Measurements from ENCODE around the gene ZNF609.
A peak's percentile ranks its signal among the peaks of the same experiment; 100 is the strongest.

Gene ZNF609

DNA sequence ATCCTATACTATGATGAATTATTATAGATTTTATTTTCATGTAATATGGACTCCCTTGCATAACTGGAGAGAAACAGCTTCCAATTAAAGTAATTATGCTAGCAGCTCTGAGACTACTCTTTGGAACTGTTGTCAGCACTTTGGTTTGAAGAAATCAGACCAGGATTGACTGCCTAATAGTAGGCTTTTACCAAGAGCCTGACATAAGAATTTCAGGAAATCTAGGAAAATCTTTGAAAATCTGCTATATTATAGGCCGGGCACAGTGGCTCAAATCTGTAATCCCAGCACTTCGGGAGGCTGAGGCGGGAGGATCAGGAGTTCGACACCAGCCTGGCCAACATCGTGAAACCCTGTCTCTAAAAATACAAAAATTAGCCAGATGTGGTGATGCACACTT, 62.9 kb downstream of the ZNF609 start:
- H3K36me3 ChIP-seq (ENCODE audit: control insufficient read depth, insufficient read depth, low read length), result no peaks in the 10 kb centered on the region
- H3K4me3 ChIP-seq (ENCODE audit: extremely low read depth, insufficient read depth, low read length, poor library complexity, severe bottlenecking), result no peak overlapping the region
- 93 to 100% methylated on average over 5 of the region's 5 CpGs for WGBS, 2 experiments (ENCODE audit: insufficient coverage in 2 of 2)

DNA sequence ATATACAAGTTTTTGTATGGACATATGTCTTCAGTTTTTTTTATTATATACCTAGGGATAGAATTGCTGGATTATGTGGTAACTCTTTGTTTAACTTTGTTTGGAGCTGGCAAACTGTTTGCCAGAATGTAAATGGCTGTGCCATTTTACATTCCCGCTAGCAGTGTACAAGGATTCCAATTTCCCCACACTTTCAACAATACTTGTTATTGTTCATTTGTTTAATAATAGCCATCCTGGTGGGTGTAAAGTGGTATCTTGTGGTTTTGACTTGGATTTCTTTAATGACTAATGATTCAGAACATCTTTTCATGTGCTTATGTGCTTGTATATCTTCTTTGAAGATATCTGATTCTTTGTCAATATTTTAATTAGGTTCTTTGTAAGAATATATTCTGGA, 64.4 kb downstream of the ZNF609 start:
- no peak overlapping the region for H3K27ac ChIP-seq (ENCODE audit: low read depth, low read length, severe bottlenecking)
- WGBS, 2 experiments (ENCODE audit: insufficient coverage in 2 of 2), result no CpG with 5 or more reads among the region's 1 CpG
- H3K4me3 ChIP-seq (ENCODE audit: extremely low read depth, insufficient read depth, low read length, poor library complexity, severe bottlenecking), result no peak overlapping the region
- H3K9me3 ChIP-seq (ENCODE audit: control insufficient read depth, low read length), result no peaks in the 10 kb centered on the region
- peaks cover 11% of the 10 kb centered on the region for H3K36me3 ChIP-seq (ENCODE audit: control insufficient read depth, insufficient read depth, low read length)
- peaks cover 32% of the 10 kb centered on the region for H3K4me1 ChIP-seq (ENCODE audit: control insufficient read depth, insufficient read depth, low read length, poor library complexity, severe bottlenecking)

More for the DNA sequence above, 62.9 kb downstream of the ZNF609 start:
- no peak overlapping the region for H3K27ac ChIP-seq (ENCODE audit: low read depth, low read length, severe bottlenecking)
- H3K4me1 ChIP-seq (ENCODE audit: control insufficient read depth, insufficient read depth, low read length, poor library complexity, severe bottlenecking), result peaks cover 32% of the 10 kb centered on the region
- no peaks in the 10 kb centered on the region for H3K9me3 ChIP-seq (ENCODE audit: control insufficient read depth, low read length)

DNA sequence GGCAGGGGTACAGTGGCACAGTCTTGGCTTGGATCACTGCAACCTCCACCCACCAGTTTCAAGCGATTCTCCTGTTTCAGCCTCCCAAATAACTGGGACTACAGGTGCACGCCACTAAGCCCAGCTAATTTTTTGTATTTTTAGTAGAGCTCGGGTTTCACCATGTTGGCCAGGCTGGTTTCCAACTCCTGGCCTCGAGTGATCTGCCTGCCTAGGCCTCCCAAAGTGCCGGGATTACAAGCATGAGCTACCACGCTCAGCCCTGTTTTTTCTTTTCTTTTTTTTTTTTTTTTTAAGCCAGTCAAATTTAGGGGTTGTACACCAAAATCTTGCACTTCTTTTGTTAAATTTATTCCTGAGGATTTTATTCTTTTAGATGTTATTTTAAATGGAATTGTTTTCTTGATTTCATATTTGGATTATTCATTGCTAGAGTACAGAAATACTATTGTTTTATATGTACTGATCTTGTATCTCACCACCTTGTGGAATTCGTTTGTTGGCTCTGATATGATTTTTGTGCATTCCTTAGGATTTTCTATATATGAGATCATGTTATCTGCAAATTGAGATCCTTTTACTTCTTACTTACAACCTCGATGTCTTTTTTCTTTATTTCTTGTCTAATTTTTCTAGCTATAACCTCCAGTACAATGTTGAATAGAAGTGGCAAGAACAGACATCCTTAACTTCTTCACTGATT, 65.6 kb downstream of the ZNF609 start:
- H3K4me3 ChIP-seq (ENCODE audit: extremely low read depth, insufficient read depth, low read length, poor library complexity, severe bottlenecking), result no peak overlapping the region
- H3K36me3 ChIP-seq (ENCODE audit: control insufficient read depth, insufficient read depth, low read length), result peaks cover 11% of the 10 kb centered on the region
- no peak overlapping the region for H3K27ac ChIP-seq (ENCODE audit: low read depth, low read length, severe bottlenecking)
- no peaks in the 10 kb centered on the region for H3K9me3 ChIP-seq (ENCODE audit: control insufficient read depth, low read length)
- H3K4me1 ChIP-seq (ENCODE audit: control insufficient read depth, insufficient read depth, low read length, poor library complexity, severe bottlenecking), result peaks cover 29% of the 10 kb centered on the region
- WGBS, 2 experiments (ENCODE audit: insufficient coverage in 2 of 2), result 89% methylated on average over 4 to 5 of the region's 8 CpGs

DNA sequence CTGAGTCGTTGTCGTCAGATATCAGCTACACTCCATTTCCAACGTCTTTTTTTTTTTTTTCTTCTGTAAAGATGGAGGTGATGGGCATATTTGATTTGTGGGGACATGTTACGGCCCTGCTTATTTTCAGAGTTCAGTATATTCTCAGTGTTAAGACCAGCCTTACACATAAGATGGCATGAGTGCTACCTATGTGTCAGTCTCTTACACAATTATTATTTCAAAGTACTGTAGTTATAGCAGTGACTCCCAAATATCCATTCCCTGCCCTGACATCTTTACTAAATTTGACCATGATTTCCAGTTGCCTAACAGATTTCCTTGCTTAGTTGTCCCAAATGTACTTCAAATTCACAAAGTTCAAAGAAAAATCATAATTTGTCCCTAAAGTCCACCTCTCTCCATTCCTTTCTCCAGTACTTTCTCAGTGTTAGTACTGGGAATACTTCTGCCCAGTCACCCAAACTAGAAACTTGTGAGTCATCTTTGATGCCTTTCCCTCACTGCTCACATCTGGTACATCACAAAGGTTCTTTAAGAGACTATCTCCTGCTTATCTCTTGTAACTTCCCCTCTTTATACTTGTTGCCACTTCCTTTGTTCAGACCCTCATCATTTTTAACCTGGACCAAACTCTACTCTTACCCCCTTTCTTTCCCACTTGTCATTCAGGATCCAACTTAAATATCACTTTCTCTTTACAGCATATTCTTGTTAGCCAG, 67.0 kb downstream of the ZNF609 start:
- H3K27ac ChIP-seq (ENCODE audit: low read depth, low read length, severe bottlenecking), result peak overlapping the region; percentile 54
- H3K9me3 ChIP-seq (ENCODE audit: control insufficient read depth, low read length), result no peaks in the 10 kb centered on the region
- H3K36me3 ChIP-seq (ENCODE audit: control insufficient read depth, insufficient read depth, low read length), result peaks cover 11% of the 10 kb centered on the region
- no peak overlapping the region for H3K4me3 ChIP-seq (ENCODE audit: extremely low read depth, insufficient read depth, low read length, poor library complexity, severe bottlenecking)
- whole genome bisulfite sequencing, 2 experiments (ENCODE audit: insufficient coverage in 2 of 2), result no CpG with 5 or more reads among the region's 4 CpGs
- peaks cover 17% of the 10 kb centered on the region for H3K4me1 ChIP-seq (ENCODE audit: control insufficient read depth, insufficient read depth, low read length, poor library complexity, severe bottlenecking)

DNA sequence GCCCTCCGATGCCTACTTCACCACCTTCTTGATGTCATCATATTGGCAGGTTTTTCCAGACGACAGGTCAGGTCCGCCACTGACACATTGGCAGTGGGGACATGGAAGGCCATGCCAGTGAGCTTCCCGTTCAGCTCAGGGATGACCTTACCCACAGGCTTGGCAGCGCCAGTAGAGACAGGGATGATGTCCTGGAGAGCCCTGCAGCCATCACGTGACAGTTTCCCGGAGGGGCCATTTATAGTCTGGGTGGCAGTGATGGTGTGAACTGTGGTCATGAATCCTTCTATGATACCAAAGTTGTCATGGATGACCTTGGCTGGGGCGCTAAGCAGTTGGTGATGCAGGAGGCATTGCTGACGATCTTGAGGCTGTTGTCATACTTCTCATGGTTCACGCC, 68.5 kb downstream of the ZNF609 start:
- peaks cover 18% of the 10 kb centered on the region for H3K4me1 ChIP-seq (ENCODE audit: control insufficient read depth, insufficient read depth, low read length, poor library complexity, severe bottlenecking)
- no peaks in the 10 kb centered on the region for H3K9me3 ChIP-seq (ENCODE audit: control insufficient read depth, low read length)
- no peak overlapping the region for H3K4me3 ChIP-seq (ENCODE audit: extremely low read depth, insufficient read depth, low read length, poor library complexity, severe bottlenecking)
- WGBS, 2 experiments (ENCODE audit: insufficient coverage in 2 of 2), result 96 to 97% methylated on average over 10 of the region's 10 CpGs
- H3K27ac ChIP-seq (ENCODE audit: low read depth, low read length, severe bottlenecking), result no peak overlapping the region
- H3K36me3 ChIP-seq (ENCODE audit: control insufficient read depth, insufficient read depth, low read length), result peaks cover 11% of the 10 kb centered on the region

DNA sequence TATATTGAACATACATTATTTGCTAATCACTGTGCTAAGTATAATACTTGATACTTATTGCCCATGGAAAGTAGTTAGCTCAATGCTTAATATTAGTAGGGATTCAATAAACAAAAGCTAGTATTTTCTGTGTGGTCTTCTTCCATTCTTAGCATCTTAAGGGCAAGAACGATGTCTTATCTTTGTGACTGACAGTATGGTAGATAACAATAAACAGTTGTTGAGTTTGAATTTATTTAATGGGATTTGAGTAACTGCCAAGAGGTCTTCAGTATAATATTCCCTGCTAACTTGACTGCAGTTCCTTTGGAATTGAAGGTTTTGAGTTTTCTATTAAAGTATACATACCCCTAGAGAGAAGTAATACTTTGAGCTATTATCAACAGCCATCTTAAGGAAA, 70.1 kb downstream of the ZNF609 start:
- no peak overlapping the region for H3K4me3 ChIP-seq (ENCODE audit: extremely low read depth, insufficient read depth, low read length, poor library complexity, severe bottlenecking)
- peaks cover 11% of the 10 kb centered on the region for H3K36me3 ChIP-seq (ENCODE audit: control insufficient read depth, insufficient read depth, low read length)
- 50% methylated on average over 1 of the region's 1 CpG; no CpG with 5 or more reads in 1 of the 2 experiments for WGBS, 2 experiments (ENCODE audit: insufficient coverage in 2 of 2)
- H3K27ac ChIP-seq (ENCODE audit: low read depth, low read length, severe bottlenecking), result no peak overlapping the region
- peaks cover 18% of the 10 kb centered on the region for H3K4me1 ChIP-seq (ENCODE audit: control insufficient read depth, insufficient read depth, low read length, poor library complexity, severe bottlenecking)
- H3K9me3 ChIP-seq (ENCODE audit: control insufficient read depth, low read length), result no peaks in the 10 kb centered on the region

DNA sequence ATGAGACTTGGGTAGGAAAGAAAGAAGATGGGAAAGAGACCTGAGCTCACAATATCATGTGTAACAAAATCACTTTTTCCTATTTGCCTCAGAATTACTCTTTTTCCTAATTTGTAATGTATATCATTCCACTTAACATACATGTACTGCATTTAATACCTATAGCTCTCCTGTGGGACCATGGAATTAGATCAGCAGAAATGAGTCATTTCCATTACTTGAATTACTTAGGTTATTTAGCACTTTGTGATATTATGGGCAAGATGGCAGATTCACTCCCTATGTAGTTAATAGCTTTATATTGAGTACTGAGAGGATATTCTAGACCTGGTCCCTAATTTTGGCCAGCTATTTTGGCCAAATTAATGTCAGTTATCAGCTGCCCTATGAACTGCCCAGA, 70.5 kb downstream of the ZNF609 start:
- H3K27ac ChIP-seq (ENCODE audit: low read depth, low read length, severe bottlenecking), result no peak overlapping the region
- peaks cover 11% of the 10 kb centered on the region for H3K36me3 ChIP-seq (ENCODE audit: control insufficient read depth, insufficient read depth, low read length)
- peaks cover 23% of the 10 kb centered on the region for H3K4me1 ChIP-seq (ENCODE audit: control insufficient read depth, insufficient read depth, low read length, poor library complexity, severe bottlenecking)
- no peaks in the 10 kb centered on the region for H3K9me3 ChIP-seq (ENCODE audit: control insufficient read depth, low read length)
- no peak overlapping the region for H3K4me3 ChIP-seq (ENCODE audit: extremely low read depth, insufficient read depth, low read length, poor library complexity, severe bottlenecking)

DNA sequence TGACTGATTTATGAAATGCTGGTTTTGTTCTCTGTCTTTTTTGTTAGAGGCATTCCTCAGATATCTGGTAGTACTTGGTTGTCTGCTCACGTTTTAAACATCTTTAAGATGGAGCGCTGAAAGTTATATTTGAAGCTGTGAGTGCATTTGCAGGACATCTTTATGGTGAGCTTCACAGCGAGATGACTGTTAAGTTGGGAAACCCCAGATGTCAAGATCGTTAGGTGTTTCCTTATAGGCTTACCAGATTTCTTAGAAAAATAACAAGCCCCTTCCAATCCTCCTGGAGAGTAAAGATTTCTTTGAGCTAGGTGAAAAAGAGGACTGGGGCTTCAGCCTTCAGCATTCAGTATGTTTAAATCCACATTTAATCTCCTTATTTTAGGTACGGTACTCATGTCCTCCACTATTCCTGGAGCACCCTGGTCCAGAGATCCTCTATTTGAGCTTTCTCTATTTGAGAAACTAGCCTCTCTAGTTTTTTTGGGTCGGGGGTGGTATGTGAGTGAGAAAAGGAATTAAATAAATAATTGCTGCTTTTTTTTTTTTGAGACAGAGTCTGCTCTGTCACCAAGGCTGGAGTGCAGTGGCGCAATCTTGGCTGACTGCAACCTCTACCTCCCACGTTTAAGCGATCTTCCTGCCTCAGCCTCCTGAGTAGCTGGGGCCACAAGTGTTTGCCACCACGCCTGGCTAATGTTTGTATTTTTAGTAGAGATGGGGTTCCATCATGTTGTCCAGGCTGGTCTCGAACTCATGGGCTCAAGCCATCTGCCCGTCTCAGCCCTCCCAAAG, 72.3 kb downstream of the ZNF609 start:
- Histone ChIP-seq H3K27ac (ENCODE audit: low read depth, low read length, severe bottlenecking) (no peak overlapping the region), H3K4me1 (ENCODE audit: control insufficient read depth, insufficient read depth, low read length, poor library complexity, severe bottlenecking) (peaks cover 14% of the 10 kb centered on the region), H3K9me3 (ENCODE audit: control insufficient read depth, low read length) (no peaks in the 10 kb centered on the region), H3K4me3 (ENCODE audit: extremely low read depth, insufficient read depth, low read length, poor library complexity, severe bottlenecking) (no peak overlapping the region), H3K36me3 (ENCODE audit: control insufficient read depth, insufficient read depth, low read length) (peaks cover 11% of the 10 kb centered on the region)
- WGBS, 2 experiments (ENCODE audit: insufficient coverage in 2 of 2), result 85 to 95% methylated on average over 6 to 8 of the region's 12 CpGs

DNA sequence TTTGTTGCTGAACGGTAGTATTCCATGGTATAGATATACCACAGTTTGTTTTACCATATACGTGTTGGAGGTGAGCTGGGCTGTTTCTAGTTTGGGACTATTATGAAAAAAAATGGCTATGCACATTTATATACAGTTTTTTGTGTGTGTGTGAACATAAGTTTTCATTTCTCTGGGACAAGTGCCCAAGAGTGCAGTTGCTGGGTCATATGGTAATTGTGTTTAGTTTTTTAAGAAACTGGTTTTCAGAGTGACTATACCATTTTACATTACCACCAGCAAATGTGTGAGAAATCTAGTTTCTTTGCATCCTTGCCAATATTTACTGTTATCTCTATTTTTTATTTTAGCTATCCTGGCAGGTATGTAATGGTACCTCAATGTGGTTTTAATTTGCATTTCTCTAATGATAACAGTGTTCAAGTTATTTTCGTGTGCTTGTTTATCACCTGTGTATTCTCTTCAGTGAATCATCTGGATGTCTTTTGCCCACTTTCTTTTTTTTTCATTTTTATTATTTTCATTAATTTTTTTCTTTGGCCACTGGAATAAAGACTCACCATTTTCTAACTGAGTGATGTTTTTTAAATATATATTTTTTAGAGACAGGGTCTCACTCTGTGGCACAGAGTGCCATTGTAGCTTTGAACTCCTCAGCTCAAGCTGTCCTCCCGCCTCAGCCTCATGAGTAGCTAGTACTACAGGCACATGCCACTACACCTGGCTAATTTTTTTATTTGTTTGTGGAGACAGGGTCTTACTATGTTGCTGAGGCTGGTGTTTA, 75.3 kb downstream of the ZNF609 start:
- WGBS, 2 experiments (ENCODE audit: insufficient coverage in 2 of 2), result 83 to 100% methylated on average over 1 of the region's 4 CpGs
- Histone ChIP-seq H3K36me3 (ENCODE audit: control insufficient read depth, insufficient read depth, low read length) (no peaks in the 10 kb centered on the region), H3K4me1 (ENCODE audit: control insufficient read depth, insufficient read depth, low read length, poor library complexity, severe bottlenecking) (peaks cover 14% of the 10 kb centered on the region), H3K4me3 (ENCODE audit: extremely low read depth, insufficient read depth, low read length, poor library complexity, severe bottlenecking) (no peak overlapping the region), H3K27ac (ENCODE audit: low read depth, low read length, severe bottlenecking) (peak overlapping the region; percentile 83), H3K9me3 (ENCODE audit: control insufficient read depth, low read length) (no peaks in the 10 kb centered on the region)

DNA sequence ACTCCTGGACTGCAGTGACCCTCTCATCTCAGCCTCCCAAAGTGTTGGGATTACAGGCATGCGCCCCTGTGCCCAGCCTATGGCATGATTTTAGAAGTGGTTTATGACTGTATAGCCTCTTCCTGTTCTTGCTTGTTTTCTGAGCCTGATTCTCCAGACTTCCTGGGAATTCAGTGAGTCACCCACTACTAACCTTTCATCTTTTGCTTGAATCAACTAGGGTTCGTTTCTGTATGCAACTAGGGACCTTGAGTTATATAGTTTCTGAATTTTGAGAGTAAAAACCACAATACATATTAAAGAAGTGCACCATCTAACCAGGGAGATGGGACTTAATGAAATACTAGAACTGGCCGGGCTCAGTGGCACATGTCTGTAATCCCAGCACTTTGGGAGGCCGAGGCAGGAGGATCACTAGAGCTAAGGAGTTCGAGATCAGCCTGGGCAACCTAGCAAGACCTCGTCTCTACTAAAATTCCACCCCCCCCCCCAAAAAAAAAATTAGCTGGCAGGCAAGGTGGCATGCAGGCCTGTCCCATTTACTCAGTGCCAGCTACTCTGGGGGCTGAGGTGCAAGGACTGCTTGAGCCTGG, 76.0 kb downstream of the ZNF609 start:
- H3K9me3 ChIP-seq (ENCODE audit: control insufficient read depth, low read length), result no peaks in the 10 kb centered on the region
- H3K4me1 ChIP-seq (ENCODE audit: control insufficient read depth, insufficient read depth, low read length, poor library complexity, severe bottlenecking), result peaks cover 14% of the 10 kb centered on the region
- H3K27ac ChIP-seq (ENCODE audit: low read depth, low read length, severe bottlenecking), result peak overlapping the region; percentile 83
- no peaks in the 10 kb centered on the region for H3K36me3 ChIP-seq (ENCODE audit: control insufficient read depth, insufficient read depth, low read length)
- WGBS, 2 experiments (ENCODE audit: insufficient coverage in 2 of 2), result 89 to 94% methylated on average over 3 of the region's 6 CpGs
- no peak overlapping the region for H3K4me3 ChIP-seq (ENCODE audit: extremely low read depth, insufficient read depth, low read length, poor library complexity, severe bottlenecking)
